OCI-LY7 (cell line): Measurements from ENCODE around the gene TMSB15C. TPM values are rescaled to one million over a fixed set of nuclear protein-coding genes. Genes with fewer than 3 reads are reported as not detected.

Experiments
- BruUV-seq: library from RNA; stranded (reverse); fragments of 400-500 nt; replicated peaks from 2 replicates; lab custom pipeline; 2021; lab: Mats Ljungman, UMichigan
- CTCF ChIA-PET: fragments of 300-600 bp; sonication (Branson Sonifier 250); formaldehyde crosslinking; loops from one replicate; lab custom pipeline; 2022; ENCODE audit warnings: antibody characterized with exemption; ENCODE audit not compliant: unreplicated experiment; lab: Charles Lee
- POLR2A ChIA-PET: fragments of 300-600 bp; sonication (Branson Sonifier 250); formaldehyde crosslinking; loops from one replicate; lab custom pipeline; 2022; ENCODE audit warnings: antibody characterized with exemption; lab: Charles Lee
- DNase-seq: peaks from one replicate; pipeline ENCODE4 v3.0.0-alpha.2; 2015; ENCODE audit warnings: low spot score
- H2AFZ ChIP-seq: fragments of 200-600 bp; sonication (generic), shearing (Covaris generic); 2 replicates; pipeline ENCODE4 v1.6.1; 2014; ENCODE audit warnings: mild to moderate bottlenecking, antibody characterized with exemption, low read length, moderate library complexity
- H3K27ac ChIP-seq: fragments of 200-600 bp; sonication (generic); 2 replicates; pipeline ENCODE4 v1.5.1; 2014; ENCODE audit warnings: mixed run types, low read depth, mild to moderate bottlenecking, moderate library complexity, low read length, inconsistent platforms; ENCODE audit not compliant: poor library complexity, severe bottlenecking
- H3K36me3 ChIP-seq: fragments of 200-600 bp; sonication (generic); 2 replicates; pipeline ENCODE4 v1.6.1; 2014; ENCODE audit warnings: mild to moderate bottlenecking, antibody characterized with exemption, low read length, moderate library complexity, mixed read lengths; ENCODE audit not compliant: insufficient read depth
- H3K4me1 ChIP-seq: fragments of 200-600 bp; sonication (generic); 2 replicates; pipeline ENCODE4 v1.5.1; 2014; ENCODE audit warnings: mild to moderate bottlenecking, low read length; ENCODE audit not compliant: insufficient read depth, poor library complexity, severe bottlenecking
- H3K4me2 ChIP-seq: fragments of 200-600 bp; sonication (generic); 2 replicates; pipeline ENCODE4 v1.6.1; 2014; ENCODE audit warnings: mild to moderate bottlenecking, low read length
- H3K4me3 ChIP-seq: fragments of 200-600 bp; sonication (generic); 2 replicates; pipeline ENCODE4 v1.5.1; 2014; ENCODE audit warnings: mild to moderate bottlenecking, low read depth, low read length; ENCODE audit not compliant: poor library complexity, severe bottlenecking
- H3K79me2 ChIP-seq: fragments of 200-600 bp; sonication (generic); 2 replicates; pipeline ENCODE4 v1.6.1; 2016; ENCODE audit warnings: low read depth, mild to moderate bottlenecking, low read length, moderate library complexity, mixed read lengths; ENCODE audit not compliant: insufficient read depth
- H3K9me2 ChIP-seq: fragments of 200-600 bp; sonication (generic); 2 replicates; pipeline ENCODE4 v1.6.1; 2016; ENCODE audit warnings: mild to moderate bottlenecking, low read length, mixed read lengths; ENCODE audit not compliant: insufficient read depth
- H3K9me3 ChIP-seq: fragments of 200-600 bp; sonication (generic); 2 replicates; pipeline ENCODE4 v1.6.1; 2014; ENCODE audit warnings: mild to moderate bottlenecking, mixed run types, low read length, mixed read lengths
- H4K20me1 ChIP-seq: fragments of 200-600 bp; sonication (generic); 2 replicates; pipeline ENCODE4 v1.6.1; 2014; ENCODE audit warnings: mild to moderate bottlenecking, antibody characterized with exemption, low read length, moderate library complexity, mixed read lengths; ENCODE audit not compliant: insufficient read depth
- CTCF ChIP-seq: fragments of 200-600 bp; sonication (generic); conservative IDR thresholded peaks from 2 replicates; pipeline ENCODE4 v1.5.1; 2014; ENCODE audit warnings: mild to moderate bottlenecking, antibody characterized with exemption, low read length, moderate library complexity, mixed read lengths
- EZH2phosphoT487 ChIP-seq: fragments of 200-600 bp; sonication (generic); IDR thresholded peaks from 2 replicates; pipeline ENCODE4 v1.6.1; 2018; ENCODE audit warnings: low read depth, borderline replicate concordance, mild to moderate bottlenecking, mixed run types, antibody characterized with exemption, low read length, moderate library complexity, mixed read lengths
- intact Hi-C: fragments of 100-400 bp; cut with micrococcal nuclease; formaldehyde crosslinking; loops from one replicate; pipeline ENCODE4 v1.10.0; 2022; ENCODE audit not compliant: unreplicated experiment
- total RNA-seq, 2 experiments: library from RNA; depleted of rRNA in 1 of 2; stranded (reverse); fragments of >200 nt in 1 of 2; shearing (Covaris generic) in 1 of 2; gene quantifications; 2 replicates each; pipeline ENCODE4 v1.2.3, GENCODE V29; 2014 to 2022

TMSB15C gene
- total RNA-seq, 2 experiments from 2014 or later = 5.4 to 9.0 TPM

GRCh38 chrX:104117759-104118158 lies 41.7 kb upstream of the TMSB15C start:
- H3K4me1 ChIP-seq = peaks cover 16% of the 10 kb centered on the region
- H3K27ac ChIP-seq = no peak overlapping the region
- H4K20me1 ChIP-seq = no peaks in the 10 kb centered on the region
- no peak overlapping the region for H3K4me2 ChIP-seq
- intact Hi-C loops = no loop called here
- CTCF ChIA-PET = no interaction called here
- POLR2A ChIA-PET = no interaction called here
- no peaks in the 10 kb centered on the region for H3K9me2 ChIP-seq
- BruUV-seq = no TSS peak
- H3K4me3 ChIP-seq = no peak overlapping the region
- no peak for DNase-seq
- no peaks in the 10 kb centered on the region for H3K79me2 ChIP-seq
- H2AFZ ChIP-seq = no peak overlapping the region
- TF ChIP-seq CTCF (no peak), EZH2phosphoT487 (no peak)
- no peaks in the 10 kb centered on the region for H3K9me3 ChIP-seq
- H3K36me3 ChIP-seq = no peaks in the 10 kb centered on the region

GRCh38 chrX:104113222-104113965 lies 37.4 kb upstream of the TMSB15C start:
- TSS peak; percentile 61 for BruUV-seq
- Histone ChIP-seq H3K4me3 (peak overlapping the region; percentile 72), H3K79me2 (no peaks in the 10 kb centered on the region), H4K20me1 (no peaks in the 10 kb centered on the region), H3K9me3 (no peaks in the 10 kb centered on the region), H3K4me2 (peak overlapping the region; percentile 77), H3K36me3 (no peaks in the 10 kb centered on the region), H3K4me1 (peaks cover 19% of the 10 kb centered on the region), H3K9me2 (no peaks in the 10 kb centered on the region), H3K27ac (peak overlapping the region; percentile 67), H2AFZ (peak overlapping the region; percentile 78; the same call in 1 of the 2 replicates)
- intact Hi-C loops = no loop called here
- ChIA-PET POLR2A (interaction anchor here (0.9 to 1.3 kb wide), 3 partner anchors 13 to 192 kb away, joined by 3 to 4 read pairs (median 4); partner anchors contain the start of gene SLC25A53), CTCF (no interaction called here)
- peak; percentile 70 for DNase-seq
- TF ChIP-seq CTCF (peak; percentile 73), EZH2phosphoT487 (no peak)
